Ureter (tissue), 1 donor: ENCODE results near the gene TLE1. TPM values are rescaled to one million over a fixed set of nuclear protein-coding genes. Genes with fewer than 3 reads are reported as not detected.
"Not testable (repeated sequence)": the region's sequence is repeated elsewhere in the genome, so short reads cannot be mapped to it uniquely, and the experiment has no call there.

Experiments used
- DNase-seq: peaks from one replicate; pipeline ENCODE4 v3.0.0-alpha.2; 2020; ENCODE audit warnings: low spot score
- total RNA-seq: library from RNA; stranded (reverse); gene quantifications from one replicate; pipeline ENCODE4 v1.2.4, GENCODE V29; 2023
- donor health status: DM: yes; HTN: yes; CAD: no.

TLE1 gene
- total RNA-seq, 1 donor from 2014 or later: 74.0 TPM

- DNase-seq: no peak
These were observed 87.4 kb downstream of the TLE1 start for GRCh38 chr9:81601639-81602623.

- no peak for DNase-seq
These were observed 88.7 kb downstream of the TLE1 start for GRCh38 chr9:81600631-81601030.

- no peak for DNase-seq
These were observed 89.5 kb downstream of the TLE1 start for GRCh38 chr9:81599837-81600236.

GRCh38 chr9:81598811-81599210 is 90.5 kb downstream of the TLE1 start:
- DNase-seq: no peak

GRCh38 chr9:81598123-81598497 is 91.2 kb downstream of the TLE1 start:
- no peak for DNase-seq

GRCh38 chr9:81597419-81598122 is 91.8 kb downstream of the TLE1 start:
- DNase-seq: no peak

- no peak for DNase-seq
These were observed 92.5 kb downstream of the TLE1 start for GRCh38 chr9:81596679-81597418.

- DNase-seq: no peak
These were observed 93.3 kb downstream of the TLE1 start for GRCh38 chr9:81595887-81596543.

GRCh38 chr9:81595293-81595692 is 94.1 kb downstream of the TLE1 start:
- not testable (repeated sequence) for DNase-seq

- DNase-seq: no peak
These were observed 94.9 kb downstream of the TLE1 start for GRCh38 chr9:81594415-81594814.

- peak; percentile 55 for DNase-seq
These were observed 96.5 kb downstream of the TLE1 start for GRCh38 chr9:81592887-81593266.

GRCh38 chr9:81591791-81592190 is 97.6 kb downstream of the TLE1 start:
- no peak for DNase-seq

- DNase-seq: no peak
These were observed 98.7 kb downstream of the TLE1 start for GRCh38 chr9:81590688-81591087.

- DNase-seq: no peak
These were observed 99.5 kb downstream of the TLE1 start for GRCh38 chr9:81589819-81590218.

- no peak for DNase-seq
These were observed 100.0 kb downstream of the TLE1 start for GRCh38 chr9:81589392-81589791.

GRCh38 chr9:81588148-81588871 is 101.0 kb downstream of the TLE1 start:
- DNase-seq: peak; percentile 55

GRCh38 chr9:81586786-81587185 is 102.6 kb downstream of the TLE1 start:
- no peak for DNase-seq

- DNase-seq: no peak
These were observed 104.1 kb downstream of the TLE1 start for GRCh38 chr9:81585191-81585763.

GRCh38 chr9:81584099-81584498 is 105.2 kb downstream of the TLE1 start:
- no peak for DNase-seq

GRCh38 chr9:81581986-81582385 is 107.4 kb downstream of the TLE1 start:
- DNase-seq: no peak

- no peak for DNase-seq
These were observed 110.0 kb downstream of the TLE1 start for GRCh38 chr9:81579381-81579780.
